Activated naive CD8-positive, alpha-beta T cell treated with anti-CD3 and anti-CD28 coated beads, Interleukin-2, amount 50 U/mL, for 24 hours (primary cell): ENCODE results near the gene PARVA.
"Not testable (repeated sequence)": the region's sequence is repeated elsewhere in the genome, so short reads cannot be mapped to it uniquely, and the experiment has no call there.

Source experiments
- ATAC-seq: fragments of 150-1000 bp; cut with Tn5 transposase; one replicate; pipeline ENCODE4 v1.10.0; 2021
- DNase-seq: peaks from one replicate; pipeline ENCODE4 v3.0.0; 2021
- H3K27ac Mint-ChIP-seq: one replicate; pipeline ENCODE4 v1.8.0; 2021; ENCODE audit warnings: mild to moderate bottlenecking, mixed read lengths
- H3K27me3 Mint-ChIP-seq: one replicate; pipeline ENCODE4 v1.8.0; 2021; ENCODE audit warnings: mixed read lengths
- H3K36me3 Mint-ChIP-seq: one replicate; pipeline ENCODE4 v1.8.0; 2021; ENCODE audit warnings: low read depth, mixed read lengths
- H3K4me1 Mint-ChIP-seq: one replicate; pipeline ENCODE4 v1.8.0; 2021; ENCODE audit warnings: mixed read lengths
- H3K4me3 Mint-ChIP-seq: one replicate; pipeline ENCODE4 v1.8.0; 2021; ENCODE audit warnings: mild to moderate bottlenecking, moderate library complexity, mixed read lengths
- H3K9me3 Mint-ChIP-seq: one replicate; pipeline ENCODE4 v1.8.0; 2021; ENCODE audit warnings: mixed read lengths

The PARVA gene

DNA sequence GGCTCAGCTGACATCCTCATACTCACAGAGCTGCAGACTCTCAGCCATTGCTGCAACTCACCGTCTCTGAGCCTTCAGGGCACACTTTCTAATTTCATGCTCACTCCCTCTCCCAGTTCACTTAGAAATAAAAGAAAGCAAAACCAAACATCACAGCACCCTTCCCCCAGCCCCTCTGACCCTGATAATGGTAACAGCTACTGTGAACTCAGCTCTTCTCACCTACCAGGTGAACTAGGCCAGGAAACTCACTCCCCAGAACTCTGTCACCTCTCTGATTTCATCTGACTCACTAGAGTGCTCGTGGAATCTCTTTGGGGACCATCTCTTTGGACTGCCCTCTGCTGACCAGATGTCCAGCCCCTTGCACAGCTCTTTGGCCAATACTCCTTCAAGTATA is 14.5 kb upstream of the PARVA start:
- no peak for ATAC-seq
- DNase-seq: no peak
- Mint-ChIP-seq H3K4me1 (peaks cover 22% of the 10 kb centered on the region), H3K4me3 (no peak overlapping the region), H3K27ac (no peak overlapping the region), H3K27me3 (peaks cover 3% of the 10 kb centered on the region), H3K36me3 (no peaks in the 10 kb centered on the region), H3K9me3 (no peaks in the 10 kb centered on the region)

DNA sequence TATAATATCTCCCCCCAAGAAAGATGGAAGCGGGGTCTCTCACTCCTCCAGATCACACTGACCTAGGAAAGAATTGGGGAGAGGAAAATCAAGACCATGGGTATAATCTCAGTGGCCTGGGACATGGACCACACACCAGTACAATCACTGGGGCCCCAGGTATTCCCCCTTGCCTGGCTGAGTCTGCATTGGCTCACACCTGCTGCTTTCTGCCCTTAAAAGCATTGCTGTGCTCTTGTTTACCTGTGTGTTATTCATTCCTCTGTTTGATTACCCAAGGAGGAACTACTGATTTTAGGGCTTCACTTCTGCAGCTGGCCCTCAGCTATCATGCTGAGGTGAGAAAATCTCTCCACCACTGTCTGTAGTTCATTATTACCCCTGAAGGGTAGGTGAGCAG is 14.0 kb upstream of the PARVA start:
- H3K27me3 Mint-ChIP-seq: peaks cover 5% of the 10 kb centered on the region
- H3K9me3 Mint-ChIP-seq: no peaks in the 10 kb centered on the region
- H3K4me3 Mint-ChIP-seq: no peak overlapping the region
- no peaks in the 10 kb centered on the region for H3K36me3 Mint-ChIP-seq
- ATAC-seq (no peak), DNase-seq (no peak)
- H3K4me1 Mint-ChIP-seq: peaks cover 22% of the 10 kb centered on the region
- no peak overlapping the region for H3K27ac Mint-ChIP-seq

DNA sequence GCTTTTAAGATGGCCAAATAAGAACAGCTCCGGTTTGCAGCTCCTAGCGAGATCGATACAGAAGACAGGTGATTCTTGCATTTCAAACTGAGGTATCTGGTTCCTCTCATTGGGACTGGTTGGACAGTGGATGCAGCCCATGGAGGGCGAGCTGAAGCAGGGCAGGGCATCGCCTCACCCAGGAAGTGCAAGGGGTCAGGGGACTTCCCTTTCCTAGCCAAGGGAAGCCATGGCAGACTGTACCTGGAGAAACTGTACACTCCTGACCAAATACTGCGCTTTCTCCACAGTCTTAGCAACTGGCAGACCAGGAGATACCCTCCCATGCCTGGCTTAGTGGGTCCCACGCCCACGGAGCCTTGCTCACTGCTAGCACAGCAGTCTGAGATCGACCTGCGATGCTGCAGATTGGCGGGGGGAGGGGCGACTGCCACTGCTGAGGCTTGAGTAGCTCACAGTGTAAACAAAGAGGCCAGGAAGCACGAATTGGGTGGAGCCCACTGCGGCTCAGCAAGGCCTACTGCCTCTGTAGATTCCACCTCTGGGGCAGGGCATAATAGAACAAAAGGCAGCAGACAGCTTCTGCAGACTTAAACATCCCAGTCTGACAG is 11.3 kb upstream of the PARVA start:
- H3K27ac Mint-ChIP-seq, H3K36me3 Mint-ChIP-seq, H3K9me3 Mint-ChIP-seq, ATAC-seq, H3K27me3 Mint-ChIP-seq, H3K4me3 Mint-ChIP-seq: not testable (repeated sequence)
- H3K4me1 Mint-ChIP-seq: peaks cover 22% of the 10 kb centered on the region
- DNase-seq: peak; percentile 14

DNA sequence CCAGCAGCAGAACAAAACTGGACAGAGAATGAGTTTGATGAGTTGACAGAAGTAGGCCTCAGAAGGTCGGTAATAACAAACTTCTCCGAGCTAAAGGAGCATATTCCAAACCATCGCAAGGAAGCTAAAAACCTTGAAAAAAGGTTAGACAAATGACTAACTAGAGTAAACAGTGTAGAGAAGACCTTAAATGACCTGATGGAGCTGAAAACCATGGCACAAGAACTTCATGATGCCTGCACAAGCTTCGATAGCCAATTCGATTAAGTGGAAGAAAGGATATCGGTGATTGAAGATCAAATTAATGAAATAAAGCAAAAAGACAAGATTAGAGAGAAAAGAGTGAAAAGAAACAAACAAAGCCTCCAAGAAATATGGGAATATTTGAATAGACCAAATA is 10.3 kb upstream of the PARVA start:
- H3K9me3 Mint-ChIP-seq, H3K36me3 Mint-ChIP-seq, H3K4me3 Mint-ChIP-seq, H3K27me3 Mint-ChIP-seq, ATAC-seq, DNase-seq: not testable (repeated sequence)
- H3K4me1 Mint-ChIP-seq: peaks cover 22% of the 10 kb centered on the region
- H3K27ac Mint-ChIP-seq: peak overlapping the region; percentile 7

DNA sequence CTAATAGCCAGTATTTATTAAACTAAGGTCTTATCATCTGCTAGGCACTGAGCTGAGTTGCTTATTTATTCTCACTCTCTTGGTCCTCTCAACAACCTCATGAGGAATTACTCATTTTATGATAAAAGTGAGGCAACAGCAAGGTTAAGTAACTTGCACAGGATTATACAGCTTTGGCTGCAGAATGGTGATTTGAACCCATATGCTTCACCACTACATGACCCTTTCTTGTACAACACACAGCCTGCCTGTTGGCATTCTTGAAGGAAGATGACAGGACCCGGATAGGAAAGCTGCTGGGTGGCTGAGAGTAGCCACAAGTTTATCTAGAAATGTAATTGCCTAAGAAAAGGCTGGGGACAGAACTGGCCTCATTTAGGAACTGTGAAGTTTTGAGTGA is 5.3 kb upstream of the PARVA start:
- H3K27me3 Mint-ChIP-seq: peaks cover 18% of the 10 kb centered on the region
- ATAC-seq (no peak), DNase-seq (no peak)
- peaks cover 6% of the 10 kb centered on the region for H3K9me3 Mint-ChIP-seq
- H3K4me3 Mint-ChIP-seq: no peak overlapping the region
- H3K4me1 Mint-ChIP-seq: peaks cover 6% of the 10 kb centered on the region
- no peak overlapping the region for H3K27ac Mint-ChIP-seq
- H3K36me3 Mint-ChIP-seq: no peaks in the 10 kb centered on the region

DNA sequence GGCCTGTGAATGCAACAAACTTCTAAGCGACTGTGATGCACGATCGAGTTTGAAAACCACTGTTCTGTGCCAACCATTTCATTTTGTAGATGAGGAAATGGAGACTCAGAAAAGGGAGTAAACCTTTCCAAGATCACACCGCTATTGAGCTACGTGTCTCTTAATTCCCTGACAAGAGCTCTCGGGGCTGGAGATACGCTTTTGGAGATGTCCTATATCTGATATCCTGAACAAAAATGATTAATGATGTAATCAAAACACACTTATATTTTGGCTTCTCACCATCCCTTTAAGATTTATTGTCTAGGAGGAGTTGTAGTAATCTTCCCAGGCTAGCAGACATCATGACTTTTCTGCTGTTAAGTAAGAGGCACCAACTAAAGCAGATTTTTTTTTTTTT is 1.7 kb upstream of the PARVA start:
- peaks cover 28% of the 10 kb centered on the region for H3K27me3 Mint-ChIP-seq

DNA sequence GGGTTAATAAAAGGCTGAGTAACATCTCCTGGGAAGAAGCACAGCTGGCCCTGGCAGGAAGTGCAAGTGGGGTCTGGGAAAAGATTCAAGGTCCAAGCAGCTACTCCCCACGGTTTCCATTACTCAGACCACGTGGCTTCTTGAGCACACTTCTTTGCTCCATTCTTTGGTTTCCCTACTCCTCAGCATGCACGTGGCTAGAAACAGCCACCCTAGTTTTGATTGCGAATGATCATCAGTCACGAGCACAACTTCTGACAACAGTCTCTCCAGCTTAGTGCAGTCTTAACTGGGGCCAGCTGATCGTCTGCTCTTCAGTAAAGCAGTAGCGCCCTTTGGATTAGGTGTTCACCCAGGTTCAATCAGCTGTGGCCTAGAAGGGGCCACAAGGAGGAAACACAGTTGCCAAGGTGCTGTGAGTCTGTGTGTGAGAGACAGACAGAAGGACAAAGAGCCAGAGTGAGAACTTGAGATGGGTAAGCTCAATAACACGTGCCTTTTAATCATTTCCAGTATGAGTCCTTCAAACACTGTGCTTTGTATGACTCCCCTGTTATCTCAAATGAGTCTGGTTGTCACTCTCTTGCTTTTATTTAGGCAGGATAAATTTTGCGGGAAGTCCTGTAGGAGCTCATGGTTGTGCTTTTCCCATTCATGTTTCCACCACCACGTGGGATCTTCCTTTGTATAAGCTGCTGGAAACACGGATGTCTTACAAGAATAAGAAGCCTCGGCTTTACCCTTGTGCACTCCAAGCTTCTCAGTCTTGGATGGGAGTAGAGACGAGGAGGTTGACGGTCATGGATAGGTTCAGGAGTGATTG is 901 bp upstream of the PARVA start:
- Mint-ChIP-seq H3K27me3 (peaks cover 28% of the 10 kb centered on the region), H3K4me1 (peaks cover 6% of the 10 kb centered on the region), H3K36me3 (no peaks in the 10 kb centered on the region), H3K9me3 (no peaks in the 10 kb centered on the region), H3K27ac (no peak overlapping the region), H3K4me3 (peak overlapping the region; percentile 41)
- ATAC-seq (no peak), DNase-seq (no peak)

More for the DNA sequence above, 1.7 kb upstream of the PARVA start:
- no peak overlapping the region for H3K27ac Mint-ChIP-seq
- H3K9me3 Mint-ChIP-seq: no peaks in the 10 kb centered on the region
- H3K36me3 Mint-ChIP-seq: no peaks in the 10 kb centered on the region
- no peak overlapping the region for H3K4me3 Mint-ChIP-seq
- no peak for DNase-seq
- peaks cover 6% of the 10 kb centered on the region for H3K4me1 Mint-ChIP-seq
- ATAC-seq: no peak

DNA sequence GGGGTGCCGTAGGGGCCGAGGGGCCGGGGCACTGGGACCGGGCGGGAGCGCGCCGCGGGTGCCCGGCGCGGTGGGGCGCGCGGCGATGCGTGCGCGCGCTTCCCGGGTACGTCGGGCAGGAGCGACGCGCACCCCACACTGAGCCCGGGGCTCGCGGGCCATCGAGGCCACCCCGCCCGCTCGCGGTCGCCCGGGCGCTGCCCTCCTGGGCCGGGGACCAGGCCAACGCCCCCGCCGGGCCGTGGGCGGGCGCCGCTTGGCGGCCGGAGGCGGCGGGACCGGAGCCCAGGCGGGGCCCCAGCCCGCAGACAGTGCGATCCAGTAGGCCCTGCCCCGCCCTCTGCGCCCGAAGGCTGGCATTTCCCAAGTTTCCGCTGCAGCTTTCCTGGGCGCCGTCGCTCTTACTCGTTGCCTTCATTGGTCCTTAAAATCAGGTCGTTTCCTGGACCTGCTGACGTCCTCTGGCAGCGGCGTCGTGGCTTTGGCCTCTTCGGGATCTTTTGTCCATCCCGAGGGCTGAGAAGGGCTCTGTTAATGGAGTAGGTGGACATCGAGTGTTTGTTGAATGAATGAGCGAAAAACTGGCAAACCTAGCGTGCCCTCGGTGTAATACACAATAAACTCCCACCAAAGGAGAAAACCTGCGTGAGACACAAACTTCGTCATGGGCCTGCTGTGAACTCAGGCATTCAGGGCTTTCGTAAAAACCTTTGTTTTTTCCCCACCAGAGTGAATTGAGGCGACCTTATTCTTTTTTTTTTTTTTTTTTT is 638 bp downstream of the PARVA start:
- peak; percentile 24 for ATAC-seq
- Mint-ChIP-seq H3K9me3 (no peaks in the 10 kb centered on the region), H3K27me3 (peaks cover 28% of the 10 kb centered on the region), H3K36me3 (no peaks in the 10 kb centered on the region), H3K27ac (no peak overlapping the region), H3K4me3 (peak overlapping the region; percentile 59), H3K4me1 (peaks cover 6% of the 10 kb centered on the region)
- DNase-seq: no peak

DNA sequence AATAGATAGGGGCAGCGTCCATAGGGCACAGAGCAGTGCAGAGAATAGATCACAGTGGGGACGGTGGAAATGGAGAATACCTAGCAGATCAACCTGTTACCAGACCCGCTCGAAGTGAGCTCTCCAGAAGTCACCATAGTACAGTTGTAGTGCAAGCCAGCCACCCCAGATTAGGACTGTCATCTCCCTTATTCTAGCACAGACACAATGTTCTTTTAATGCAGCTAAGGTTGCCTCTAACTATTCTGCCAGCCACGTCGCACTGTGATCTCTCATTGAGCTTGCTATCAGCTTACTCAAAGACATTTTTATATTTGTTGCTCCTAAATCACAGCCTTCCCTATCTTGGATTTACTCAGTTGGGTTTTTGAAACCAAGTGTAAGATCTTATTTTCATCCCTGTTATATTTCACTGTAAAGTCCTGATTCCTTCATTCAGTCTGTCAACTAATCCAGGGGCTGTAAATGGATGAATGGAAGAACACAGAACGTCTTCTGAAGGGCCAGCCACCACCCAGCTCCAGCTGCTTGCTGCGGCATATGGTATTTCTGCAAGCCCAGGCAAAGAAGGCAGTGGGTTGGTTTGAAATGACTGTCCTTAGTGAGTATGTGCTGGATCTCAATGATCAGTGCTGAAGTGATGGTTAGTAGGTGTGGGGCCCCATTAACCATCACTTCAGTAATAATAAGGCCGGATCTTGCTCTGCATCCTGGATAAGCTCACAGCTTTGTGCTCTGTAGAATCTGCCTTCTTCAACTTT is 3.4 kb downstream of the PARVA start:
- H3K36me3 Mint-ChIP-seq: no peaks in the 10 kb centered on the region
- no peaks in the 10 kb centered on the region for H3K9me3 Mint-ChIP-seq
- H3K4me3 Mint-ChIP-seq: no peak overlapping the region
- peaks cover 29% of the 10 kb centered on the region for H3K27me3 Mint-ChIP-seq
- ATAC-seq: no peak
- peaks cover 6% of the 10 kb centered on the region for H3K4me1 Mint-ChIP-seq
- DNase-seq: no peak
- no peak overlapping the region for H3K27ac Mint-ChIP-seq

DNA sequence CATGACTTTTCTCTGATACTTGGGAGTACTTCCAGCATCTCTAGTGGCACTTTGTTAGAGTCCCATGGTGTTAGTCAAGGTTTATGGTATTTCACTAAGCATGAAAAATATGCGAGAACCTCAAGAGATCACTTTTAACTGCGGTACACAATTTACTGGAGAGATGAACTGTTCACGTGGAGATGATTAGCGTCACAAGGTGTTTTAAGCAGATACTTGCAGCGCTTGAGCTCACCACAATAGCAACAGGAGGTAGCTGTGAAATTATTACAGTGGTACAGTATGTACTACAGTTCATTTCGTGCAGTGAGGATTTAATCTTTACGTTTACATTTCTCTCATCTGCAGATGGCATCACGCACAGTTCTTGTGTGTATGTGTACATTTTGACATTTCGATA is 4.5 kb downstream of the PARVA start:
- Mint-ChIP-seq H3K36me3 (no peaks in the 10 kb centered on the region), H3K9me3 (no peaks in the 10 kb centered on the region), H3K4me1 (peaks cover 2% of the 10 kb centered on the region), H3K27ac (no peak overlapping the region), H3K4me3 (no peak overlapping the region), H3K27me3 (peaks cover 22% of the 10 kb centered on the region)
- DNase-seq (no peak), ATAC-seq (no peak)

DNA sequence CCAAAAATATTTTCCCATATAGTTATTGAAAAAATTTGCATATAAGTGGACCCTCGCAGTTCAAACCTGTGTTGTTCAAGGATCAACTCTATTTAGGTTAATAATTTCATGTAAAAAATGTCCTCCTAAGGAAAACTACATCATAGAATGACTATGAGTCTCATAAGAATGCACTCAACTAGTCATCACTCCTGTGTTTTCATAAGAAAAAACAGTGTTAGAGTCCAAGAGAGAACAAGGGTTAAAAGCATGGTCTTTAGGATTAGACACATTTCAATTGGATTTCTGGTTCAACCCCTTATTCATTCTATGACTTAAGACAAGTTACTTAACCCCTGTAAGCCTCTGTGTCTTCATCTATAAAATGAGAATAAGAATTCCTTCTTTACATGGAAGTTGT is 5.1 kb downstream of the PARVA start:
- no peak overlapping the region for H3K4me3 Mint-ChIP-seq
- DNase-seq (no peak), ATAC-seq (no peak)
- no peak overlapping the region for H3K27ac Mint-ChIP-seq
- no peaks in the 10 kb centered on the region for H3K36me3 Mint-ChIP-seq
- H3K9me3 Mint-ChIP-seq: no peaks in the 10 kb centered on the region
- peaks cover 1% of the 10 kb centered on the region for H3K4me1 Mint-ChIP-seq
- H3K27me3 Mint-ChIP-seq: peaks cover 20% of the 10 kb centered on the region

DNA sequence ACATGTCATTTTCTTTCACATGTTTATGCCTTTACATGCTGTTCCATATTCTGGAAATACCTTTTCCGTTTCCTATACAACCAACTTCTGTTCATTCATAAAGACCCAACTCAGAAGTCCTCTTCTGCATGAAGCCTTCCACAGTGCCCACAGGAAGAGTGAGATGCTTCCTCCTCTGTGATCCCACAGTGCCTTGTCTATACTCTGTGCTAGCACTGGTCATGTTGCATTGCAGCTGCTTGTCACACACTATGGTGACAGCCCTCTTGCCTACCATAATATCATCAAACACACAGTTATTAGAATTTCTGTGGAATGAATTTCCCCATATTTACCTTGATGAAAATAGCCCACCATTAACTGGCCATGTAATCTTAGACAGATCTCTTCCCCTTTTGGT is 8.9 kb downstream of the PARVA start:
- H3K9me3 Mint-ChIP-seq: no peaks in the 10 kb centered on the region
- peaks cover 10% of the 10 kb centered on the region for H3K27me3 Mint-ChIP-seq
- DNase-seq (no peak), ATAC-seq (no peak)
- H3K36me3 Mint-ChIP-seq: no peaks in the 10 kb centered on the region
- no peak overlapping the region for H3K27ac Mint-ChIP-seq
- no peaks in the 10 kb centered on the region for H3K4me1 Mint-ChIP-seq
- no peak overlapping the region for H3K4me3 Mint-ChIP-seq

DNA sequence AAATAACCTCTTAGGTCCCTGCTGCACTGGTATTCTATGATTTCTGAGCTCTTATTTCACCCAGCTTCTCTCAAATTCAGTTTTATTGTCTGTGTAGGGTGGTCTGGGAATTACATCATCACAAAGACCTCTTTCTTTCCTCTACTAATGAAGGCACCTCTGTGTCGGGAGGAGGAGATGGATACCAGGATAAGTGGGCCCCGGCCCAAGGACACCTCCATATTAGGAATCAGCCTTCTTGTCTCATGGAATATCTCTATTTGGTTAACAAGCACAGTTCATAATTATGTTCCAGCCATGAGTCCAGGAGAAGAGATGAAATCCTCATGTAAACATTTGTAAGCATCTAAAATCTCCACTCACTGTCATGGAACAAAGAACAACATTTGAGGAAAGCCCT is 9.4 kb downstream of the PARVA start:
- H3K4me3 Mint-ChIP-seq: no peak overlapping the region
- ATAC-seq (no peak), DNase-seq (no peak)
- peaks cover 10% of the 10 kb centered on the region for H3K27me3 Mint-ChIP-seq
- no peak overlapping the region for H3K27ac Mint-ChIP-seq
- H3K4me1 Mint-ChIP-seq: no peaks in the 10 kb centered on the region
- H3K36me3 Mint-ChIP-seq: no peaks in the 10 kb centered on the region
- no peaks in the 10 kb centered on the region for H3K9me3 Mint-ChIP-seq

DNA sequence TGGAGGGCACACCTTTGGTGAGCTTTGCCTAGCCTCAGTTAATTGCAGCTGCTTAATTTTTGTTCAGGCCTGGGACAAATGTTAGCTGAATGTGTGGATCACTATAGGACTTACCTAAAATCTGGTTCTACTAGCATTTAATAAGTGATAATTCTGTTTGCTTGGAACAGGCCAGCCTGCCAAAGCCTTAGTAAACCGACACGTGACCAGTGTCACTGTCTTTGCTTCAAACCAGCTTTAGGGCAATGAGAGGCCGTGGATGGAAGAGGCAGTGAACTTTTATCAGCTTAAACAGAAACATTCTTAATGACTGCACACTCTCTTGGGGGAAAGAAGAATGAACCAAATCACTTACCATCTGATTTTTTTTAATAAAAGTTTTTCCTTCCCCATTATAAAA is 10.8 kb downstream of the PARVA start:
- no peaks in the 10 kb centered on the region for H3K4me1 Mint-ChIP-seq
- ATAC-seq (no peak), DNase-seq (no peak)
- H3K27ac Mint-ChIP-seq: no peak overlapping the region
- no peaks in the 10 kb centered on the region for H3K36me3 Mint-ChIP-seq
- peaks cover 11% of the 10 kb centered on the region for H3K27me3 Mint-ChIP-seq
- H3K9me3 Mint-ChIP-seq: no peaks in the 10 kb centered on the region
- H3K4me3 Mint-ChIP-seq: no peak overlapping the region
